Nephron (organoid): ENCODE measurements around the gene FOXP3.

Experiments used
- H3K27ac Mint-ChIP-seq, 3 experiments: 2 replicates each; pipeline ENCODE4 v1.8.0; 2020; ENCODE audit warnings: mixed read lengths in 3 of 3, mild to moderate bottlenecking in 2 of 3, moderate library complexity in 1 of 3
- H3K27me3 Mint-ChIP-seq: 2 replicates; pipeline ENCODE4 v1.8.0; 2021; ENCODE audit warnings: low read depth, mild to moderate bottlenecking, moderate library complexity, mixed read lengths
- H3K36me3 Mint-ChIP-seq: 2 replicates; pipeline ENCODE4 v1.8.0; 2020; ENCODE audit warnings: low read depth, mixed read lengths
- H3K4me1 Mint-ChIP-seq: 2 replicates; pipeline ENCODE4 v1.8.0; 2020; ENCODE audit warnings: mixed read lengths
- H3K4me3 Mint-ChIP-seq, 3 experiments: 2 replicates each; pipeline ENCODE4 v1.8.0; 2020; ENCODE audit warnings: mild to moderate bottlenecking in 3 of 3, mixed read lengths in 3 of 3, moderate library complexity in 2 of 3
- H3K9me3 Mint-ChIP-seq: 2 replicates; pipeline ENCODE4 v1.8.0; 2020; ENCODE audit warnings: mixed read lengths
- CTCF ChIP-seq, 3 experiments: fragments of 200-600 bp; sonication (generic); IDR thresholded peaks; one replicate each; pipeline ENCODE4 v1.5.0; 2021; ENCODE audit warnings: antibody characterized with exemption in 3 of 3; ENCODE audit not compliant: unreplicated experiment in 3 of 3

Gene FOXP3

DNA sequence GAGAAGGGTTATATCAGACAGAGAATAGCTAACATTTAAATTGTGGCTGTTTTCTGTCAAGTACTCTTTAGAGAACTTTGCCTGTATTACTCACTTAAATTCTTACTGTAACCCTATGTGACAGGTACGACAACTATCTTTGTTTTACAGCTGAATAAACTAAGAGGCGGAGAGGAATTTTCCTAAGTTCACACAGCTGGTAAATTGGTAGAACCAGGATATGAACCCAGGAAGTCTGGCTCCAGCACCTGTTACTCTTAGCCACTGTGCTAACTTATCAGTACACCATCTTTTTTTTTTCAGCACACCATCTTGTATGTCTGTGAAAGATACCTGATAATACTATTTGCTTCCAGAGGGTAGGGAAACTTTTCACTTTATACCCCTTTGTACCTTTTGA lies 62.5 kb downstream of the FOXP3 start:
- peak overlapping the region in 1 of 3 experiments; percentile 31 for H3K4me3 Mint-ChIP-seq
- H3K36me3 Mint-ChIP-seq: no peaks in the 10 kb centered on the region
- H3K4me1 Mint-ChIP-seq: no peaks in the 10 kb centered on the region
- H3K9me3 Mint-ChIP-seq: peaks cover 20% of the 10 kb centered on the region
- H3K27me3 Mint-ChIP-seq: peaks cover 22% of the 10 kb centered on the region
- no peak for TF ChIP-seq CTCF (IDR thresholded peaks at IDR 0.05; ENCODE audit: unreplicated experiment in 3 of 3)
- H3K27ac Mint-ChIP-seq: no peak overlapping the region
